Effector memory CD8-positive, alpha-beta T cell (primary cell): ENCODE measurements around the gene FARP2.
"Not testable (repeated sequence)": the region's sequence is repeated elsewhere in the genome, so short reads cannot be mapped to it uniquely, and the experiment has no call there.

ENCODE experiments used
- ATAC-seq: fragments of 150-1000 bp; cut with Tn5 transposase; replicated peaks from 2 replicates; pipeline ENCODE4 v1.10.0; 2021; ENCODE audit warnings: mild to moderate bottlenecking, moderate library complexity
- DNase-seq, 3 experiments: peaks; one replicate each; pipeline ENCODE4 v3.0.0; 2021
- H3K27ac Mint-ChIP-seq, 2 donors: one replicate each; pipeline ENCODE4 v1.8.0; 2022; ENCODE audit warnings: mild to moderate bottlenecking in 2 of 2, mixed read lengths in 2 of 2, moderate library complexity in 2 of 2
- H3K27me3 Mint-ChIP-seq, 2 donors: one replicate each; pipeline ENCODE4 v1.8.0; 2022; ENCODE audit warnings: mixed read lengths in 2 of 2
- H3K36me3 Mint-ChIP-seq: one replicate; pipeline ENCODE4 v1.8.0; 2022; ENCODE audit warnings: mild to moderate bottlenecking, moderate library complexity, mixed read lengths; ENCODE audit not compliant: insufficient read depth
- H3K4me1 Mint-ChIP-seq, 2 donors: one replicate each; pipeline ENCODE4 v1.8.0; 2022; ENCODE audit warnings: low read depth in 2 of 2, mixed read lengths in 2 of 2
- H3K4me3 Mint-ChIP-seq, 2 donors: one replicate each; pipeline ENCODE4 v1.8.0; 2022; ENCODE audit warnings: mild to moderate bottlenecking in 2 of 2, mixed read lengths in 2 of 2, moderate library complexity in 2 of 2
- H3K9me3 Mint-ChIP-seq, 2 donors: one replicate each; pipeline ENCODE4 v1.8.0; 2022; ENCODE audit warnings: mixed read lengths in 2 of 2

The FARP2 gene

DNA sequence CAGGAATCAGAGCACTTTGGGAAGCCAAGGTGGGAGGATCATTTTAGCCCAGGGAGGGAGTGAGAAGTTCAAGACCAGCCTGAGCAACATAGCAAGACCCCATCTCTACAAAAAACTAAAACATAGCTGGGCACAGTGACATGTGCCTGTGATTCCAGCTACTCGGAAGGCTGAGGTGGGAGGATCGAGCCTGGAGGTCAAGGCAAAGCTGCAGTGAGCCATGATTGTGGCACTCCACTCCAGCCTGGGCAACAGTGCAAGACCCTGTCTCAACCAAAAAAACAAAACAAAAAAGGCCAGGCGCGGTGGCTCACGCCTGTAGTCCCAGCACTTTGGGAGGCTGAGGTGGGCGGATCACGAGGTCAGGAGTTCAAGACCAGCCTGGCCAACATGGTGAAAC lies 94.0 kb downstream of the FARP2 start:
- not testable (repeated sequence) for H3K4me3 Mint-ChIP-seq, H3K36me3 Mint-ChIP-seq, DNase-seq, H3K27ac Mint-ChIP-seq, H3K9me3 Mint-ChIP-seq, ATAC-seq, H3K4me1 Mint-ChIP-seq
- H3K27me3 Mint-ChIP-seq: peaks cover 6 to 11% of the 10 kb centered on the region in 2 donors

DNA sequence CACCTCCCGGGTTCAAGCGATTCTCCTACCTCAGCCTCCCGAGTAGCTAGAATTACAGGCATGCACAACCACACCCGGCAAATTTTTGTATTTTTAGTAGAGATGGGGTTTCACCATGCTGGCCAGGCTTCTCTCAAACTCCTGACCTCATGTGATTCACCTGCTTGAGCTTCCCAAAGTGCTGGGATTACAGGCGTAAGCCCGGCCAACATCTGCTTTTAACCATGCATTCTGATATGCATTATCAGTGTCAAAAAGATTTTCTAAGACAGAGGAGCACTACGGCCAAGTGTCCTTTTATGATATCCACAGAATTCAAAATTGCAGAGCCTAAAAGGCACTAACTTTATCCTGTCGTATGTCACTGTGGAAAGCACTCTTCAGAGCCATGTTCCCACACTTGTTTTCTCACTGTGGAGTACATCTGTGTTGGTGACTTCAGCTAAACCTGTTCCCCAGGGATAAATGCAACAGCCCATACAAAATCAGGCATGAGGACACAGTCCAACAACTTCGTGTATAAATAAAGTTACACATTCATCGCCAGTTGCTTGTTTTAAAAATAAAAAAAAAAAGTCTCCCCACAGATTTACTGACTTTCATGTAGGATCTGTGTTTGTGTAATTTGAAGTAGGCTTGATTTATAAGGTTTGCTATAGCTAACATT lies 95.9 kb downstream of the FARP2 start:
- H3K4me3 Mint-ChIP-seq: no peak overlapping the region
- no peaks in the 10 kb centered on the region for H3K9me3 Mint-ChIP-seq
- ATAC-seq (no peak), DNase-seq (no peak)
- peaks cover 5 to 16% of the 10 kb centered on the region in 2 donors for H3K27me3 Mint-ChIP-seq
- H3K36me3 Mint-ChIP-seq: no peaks in the 10 kb centered on the region
- no peak overlapping the region for H3K27ac Mint-ChIP-seq
- peaks cover 0 to 4% of the 10 kb centered on the region in 2 donors for H3K4me1 Mint-ChIP-seq

DNA sequence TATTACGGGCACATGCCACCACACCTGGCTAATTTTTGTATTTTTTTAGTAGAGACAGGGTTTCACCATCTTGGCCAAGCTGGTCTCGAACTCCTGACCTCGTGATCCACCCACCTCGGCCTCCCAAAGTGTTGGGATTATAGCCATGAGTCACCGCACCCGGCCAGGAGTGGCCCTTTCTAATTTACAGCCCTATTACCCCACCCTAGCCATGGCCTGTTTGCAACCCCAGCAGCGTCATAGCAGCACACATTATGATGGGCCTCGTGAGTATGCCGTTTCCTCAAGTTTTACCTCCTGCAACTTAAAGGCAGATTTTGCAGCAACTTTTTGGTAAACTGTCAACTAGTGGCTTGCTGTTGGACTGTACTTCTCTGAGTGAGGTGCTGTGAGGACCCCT lies 97.8 kb downstream of the FARP2 start:
- DNase-seq, H3K4me3 Mint-ChIP-seq, H3K27ac Mint-ChIP-seq, H3K36me3 Mint-ChIP-seq, ATAC-seq, H3K27me3 Mint-ChIP-seq, H3K4me1 Mint-ChIP-seq, H3K9me3 Mint-ChIP-seq: not testable (repeated sequence)

DNA sequence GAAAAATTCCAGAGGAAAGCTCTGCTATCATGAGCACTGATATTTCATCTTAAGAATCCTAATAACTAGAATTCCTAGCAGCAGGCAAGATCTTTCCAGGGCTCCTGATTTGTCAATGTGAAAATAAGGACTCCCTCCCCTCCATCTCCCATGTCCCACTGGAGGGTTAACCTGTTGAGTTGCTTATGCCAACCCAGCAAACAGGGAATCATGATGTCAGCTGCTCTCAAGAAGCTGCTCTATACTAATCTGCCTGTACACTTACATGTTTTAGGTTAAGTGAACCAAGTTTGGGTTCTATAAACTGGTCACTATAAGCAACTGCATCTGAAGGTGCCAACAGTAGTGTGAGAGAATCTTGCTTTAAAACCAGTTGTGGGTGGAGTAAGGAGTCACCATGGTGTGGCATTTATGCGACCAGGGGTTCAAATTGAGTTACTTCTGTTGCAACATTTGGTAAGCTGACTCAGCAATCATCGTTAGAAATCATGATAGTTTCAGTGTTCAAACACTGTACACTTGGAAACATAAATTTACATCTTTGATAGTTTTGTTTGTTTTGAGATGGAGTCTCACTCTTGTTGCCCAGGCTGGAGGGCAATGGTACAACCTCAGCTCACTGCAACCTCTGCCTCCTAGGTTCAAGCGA lies 98.9 kb downstream of the FARP2 start:
- DNase-seq (no peak), ATAC-seq (no peak)
- H3K4me1 Mint-ChIP-seq: no peaks in the 10 kb centered on the region
- H3K36me3 Mint-ChIP-seq: peaks cover 2% of the 10 kb centered on the region
- no peak overlapping the region for H3K27ac Mint-ChIP-seq
- peaks cover 0 to 8% of the 10 kb centered on the region in 2 donors for H3K27me3 Mint-ChIP-seq
- no peak overlapping the region for H3K4me3 Mint-ChIP-seq
- no peaks in the 10 kb centered on the region for H3K9me3 Mint-ChIP-seq

DNA sequence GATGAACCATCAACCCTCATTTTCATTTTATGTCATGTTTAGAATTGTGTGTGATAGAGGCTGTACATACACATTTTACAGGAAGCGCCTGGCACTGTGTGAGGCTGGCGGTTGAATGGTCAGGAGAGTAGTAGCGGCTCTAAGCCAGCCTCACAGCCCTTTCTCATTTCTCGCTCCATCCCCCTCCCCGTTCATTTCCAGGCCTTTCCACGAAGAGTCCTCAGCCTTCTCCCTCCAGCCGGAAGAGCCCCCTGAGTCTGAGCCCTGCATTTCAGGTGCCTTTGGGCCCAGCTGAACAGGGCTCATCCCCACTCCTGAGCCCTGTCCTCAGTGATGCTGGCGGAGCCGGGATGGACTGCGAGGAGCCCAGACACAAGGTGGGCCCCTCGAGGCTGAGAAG lies 100.5 kb downstream of the FARP2 start:
- H3K9me3 Mint-ChIP-seq: no peaks in the 10 kb centered on the region

DNA sequence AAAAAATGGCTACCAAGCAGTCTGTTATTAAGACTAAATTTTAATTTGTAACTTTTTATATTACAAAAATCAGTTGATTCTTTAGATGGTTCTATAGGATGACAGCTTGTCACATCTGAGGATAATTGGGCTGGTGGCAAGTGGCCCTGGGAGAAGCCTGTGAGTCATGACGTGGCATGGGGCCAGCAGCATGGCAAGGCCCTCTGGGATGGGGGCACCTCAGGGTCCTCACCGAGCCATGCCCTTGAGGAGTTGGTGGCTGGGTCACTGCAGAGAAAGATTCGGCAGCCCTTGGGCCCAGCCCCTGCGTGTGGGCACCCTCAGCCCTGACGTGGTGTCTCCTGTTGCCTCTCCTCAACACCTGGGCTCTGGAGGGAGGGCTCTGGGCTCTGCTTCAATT lies 102.6 kb downstream of the FARP2 start:
- Mint-ChIP-seq H3K4me3 (no peak overlapping the region), H3K27ac (no peak overlapping the region), H3K36me3 (peaks cover 2% of the 10 kb centered on the region), H3K27me3 (peaks cover 0 to 8% of the 10 kb centered on the region in 2 donors), H3K9me3 (no peaks in the 10 kb centered on the region), H3K4me1 (no peaks in the 10 kb centered on the region)
- DNase-seq (no peak), ATAC-seq (no peak)

More for the DNA sequence above, 100.5 kb downstream of the FARP2 start:
- Mint-ChIP-seq H3K4me3 (no peak overlapping the region), H3K27ac (no peak overlapping the region), H3K27me3 (peaks cover 0 to 8% of the 10 kb centered on the region in 2 donors), H3K4me1 (no peaks in the 10 kb centered on the region), H3K36me3 (peaks cover 2% of the 10 kb centered on the region)
- DNase-seq (no peak), ATAC-seq (no peak)

DNA sequence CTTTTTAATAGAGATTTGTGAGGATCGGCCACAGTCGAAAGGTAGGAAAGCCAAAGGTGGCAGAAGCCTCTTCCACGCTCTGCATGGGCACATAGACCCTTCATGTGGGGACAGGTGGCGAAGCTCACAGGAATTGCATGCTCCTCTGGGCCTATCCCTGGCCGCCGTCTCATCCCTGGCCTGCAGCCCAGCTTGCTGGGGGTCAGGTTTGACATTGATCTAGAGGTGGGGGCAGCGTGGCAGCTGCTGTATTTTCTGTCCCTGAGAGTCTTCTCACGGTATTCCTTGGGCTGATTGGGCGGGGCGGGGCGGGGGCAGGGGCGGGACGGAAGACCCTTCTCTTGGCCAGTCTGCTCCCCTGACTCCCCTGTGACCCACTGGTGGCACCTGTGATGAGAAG lies 103.4 kb downstream of the FARP2 start:
- Mint-ChIP-seq H3K27ac (no peak overlapping the region), H3K4me1 (no peaks in the 10 kb centered on the region), H3K36me3 (peaks cover 2% of the 10 kb centered on the region), H3K9me3 (no peaks in the 10 kb centered on the region), H3K27me3 (peaks cover 0 to 8% of the 10 kb centered on the region in 2 donors), H3K4me3 (no peak overlapping the region)
- DNase-seq (no peak), ATAC-seq (no peak)

DNA sequence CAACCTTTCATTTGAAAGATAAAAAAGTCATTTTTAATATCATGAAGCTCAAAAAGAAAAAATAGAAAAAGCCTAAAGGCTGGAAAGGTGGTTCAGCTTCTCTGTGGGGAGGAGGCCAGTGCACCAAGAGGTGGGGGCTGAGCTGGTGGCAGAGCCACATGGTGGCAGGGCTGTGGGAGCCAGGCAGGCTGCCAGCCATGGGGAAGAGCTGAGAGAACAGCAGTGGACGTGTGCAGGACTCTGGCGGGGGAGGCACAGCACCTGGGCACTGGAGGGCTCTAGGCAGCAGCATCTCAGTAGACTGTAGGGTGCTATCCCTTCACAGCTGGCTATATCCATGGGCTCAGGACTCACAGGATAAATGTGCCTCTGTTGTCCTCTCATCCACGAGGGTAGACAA lies 104.5 kb downstream of the FARP2 start:
- peaks cover 2% of the 10 kb centered on the region for H3K36me3 Mint-ChIP-seq
- no peaks in the 10 kb centered on the region for H3K4me1 Mint-ChIP-seq
- no peak overlapping the region for H3K27ac Mint-ChIP-seq
- no peaks in the 10 kb centered on the region for H3K9me3 Mint-ChIP-seq
- DNase-seq (no peak), ATAC-seq (no peak)
- H3K4me3 Mint-ChIP-seq: no peak overlapping the region
- peaks cover 0 to 8% of the 10 kb centered on the region in 2 donors for H3K27me3 Mint-ChIP-seq

DNA sequence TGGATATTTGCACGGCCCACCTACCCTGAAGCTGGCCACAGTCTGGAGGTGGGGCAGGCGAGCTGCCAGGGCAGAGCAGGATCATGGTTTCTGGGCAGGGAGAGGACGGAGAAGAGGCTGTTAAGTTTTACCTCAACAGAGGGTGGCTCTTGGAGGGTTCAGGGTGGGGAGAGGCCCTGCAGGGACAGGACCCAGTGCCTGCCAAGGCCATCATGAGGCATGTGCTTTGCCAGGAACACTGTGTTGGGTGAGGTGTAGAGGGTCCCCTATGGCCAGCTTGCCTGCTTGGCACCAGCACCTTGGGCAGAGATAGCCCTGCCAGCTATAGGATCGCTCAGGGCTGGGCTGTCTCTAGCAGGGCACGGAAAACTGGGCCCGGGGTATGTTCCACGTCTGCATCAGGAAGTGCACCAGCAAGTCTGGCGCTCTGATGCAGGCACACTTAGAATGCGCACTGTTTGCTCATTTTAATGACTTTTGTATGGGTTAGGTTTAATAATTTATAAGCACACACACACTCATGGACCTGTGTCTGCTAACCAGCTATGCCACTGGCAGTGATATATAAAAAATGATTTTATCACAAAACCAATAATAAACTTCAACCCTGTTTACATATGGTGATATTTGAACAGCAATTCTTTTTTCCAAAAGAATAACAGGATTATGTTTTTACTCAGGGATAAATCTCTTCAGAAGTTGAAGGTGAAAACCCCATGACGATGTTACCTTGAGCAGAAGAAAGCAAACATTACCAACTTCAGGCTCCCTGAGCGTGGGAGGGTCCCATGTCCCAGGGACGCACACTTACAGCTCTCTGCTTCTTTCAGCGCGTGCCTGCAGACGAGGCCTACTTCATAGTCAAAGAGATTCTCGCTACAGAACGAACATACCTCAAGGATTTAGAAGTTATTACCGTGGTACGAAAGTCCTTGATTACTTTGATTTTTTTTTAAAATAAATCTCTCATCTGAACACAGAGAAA lies 105.9 kb downstream of the FARP2 start:
- no peak overlapping the region for H3K4me3 Mint-ChIP-seq

DNA sequence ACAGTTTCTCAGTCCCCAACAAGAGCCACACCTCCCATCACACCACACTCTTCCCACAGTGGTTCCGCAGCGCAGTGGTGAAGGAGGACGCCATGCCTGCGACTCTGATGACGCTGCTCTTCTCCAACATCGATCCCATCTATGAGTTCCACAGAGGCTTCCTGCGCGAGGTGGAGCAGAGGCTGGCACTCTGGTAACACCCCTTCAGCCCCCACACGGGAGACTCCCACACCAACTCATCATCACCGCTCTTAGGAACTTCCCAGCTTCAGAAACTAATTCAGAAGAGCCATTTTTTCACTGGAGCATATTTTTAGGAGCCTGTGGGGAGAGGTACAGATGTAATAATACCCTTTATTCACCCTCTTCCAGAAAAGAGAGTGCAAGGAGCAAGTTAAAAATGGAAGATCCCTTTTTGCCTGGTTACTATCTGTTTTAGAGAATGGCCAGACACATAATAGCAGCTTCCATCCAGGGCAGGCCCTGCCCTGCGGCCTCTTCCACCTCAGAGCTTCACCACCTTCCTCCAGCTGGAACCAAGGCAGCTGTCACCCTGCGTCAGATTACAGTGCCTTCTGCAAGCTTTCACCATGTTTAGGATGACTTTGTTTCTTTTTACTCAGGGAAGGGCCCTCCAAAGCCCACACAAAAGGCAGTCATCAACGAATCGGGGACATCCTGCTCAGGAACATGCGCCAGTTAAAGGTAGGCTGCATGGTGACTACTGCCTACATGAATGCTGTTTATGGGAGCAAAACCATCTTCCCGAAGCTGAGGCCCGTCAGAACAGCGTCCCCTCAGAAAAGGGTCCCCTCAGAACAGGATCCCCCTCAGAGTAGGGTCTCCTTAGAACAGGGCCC lies 107.4 kb downstream of the FARP2 start:
- Mint-ChIP-seq H3K36me3 (no peaks in the 10 kb centered on the region), H3K4me3 (no peak overlapping the region), H3K4me1 (no peaks in the 10 kb centered on the region), H3K9me3 (no peaks in the 10 kb centered on the region), H3K27ac (no peak overlapping the region), H3K27me3 (peaks cover 0 to 6% of the 10 kb centered on the region in 2 donors)
- ATAC-seq (no peak), DNase-seq (no peak)

More for the DNA sequence above, 105.9 kb downstream of the FARP2 start:
- no peaks in the 10 kb centered on the region for H3K9me3 Mint-ChIP-seq
- ATAC-seq (no peak), DNase-seq (no peak)
- H3K27ac Mint-ChIP-seq: peak overlapping the region in 1 of 2 donors; percentile 68
- no peaks in the 10 kb centered on the region for H3K27me3 Mint-ChIP-seq
- H3K36me3 Mint-ChIP-seq: peaks cover 2% of the 10 kb centered on the region
- no peaks in the 10 kb centered on the region for H3K4me1 Mint-ChIP-seq

DNA sequence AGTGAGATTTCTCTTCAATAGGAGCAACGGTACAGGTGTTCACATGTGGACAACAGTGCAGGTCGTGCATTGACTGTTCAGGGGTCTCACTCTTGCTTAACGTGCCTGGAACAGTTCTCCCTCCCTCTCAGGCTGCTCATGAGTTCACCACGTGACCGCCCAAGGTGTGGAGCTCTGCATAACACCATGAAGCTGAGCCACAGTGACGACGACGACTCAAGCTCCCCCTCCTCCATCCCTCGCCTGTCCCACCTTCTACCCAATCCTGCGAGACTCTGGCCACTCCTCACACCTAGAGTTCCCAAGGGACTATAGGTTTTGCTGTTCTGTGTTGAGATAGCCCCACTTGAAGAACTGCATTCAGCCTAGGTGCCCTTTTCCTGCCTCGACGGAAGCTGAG lies 109.5 kb downstream of the FARP2 start:
- no peak for ATAC-seq
- H3K4me3 Mint-ChIP-seq: no peak overlapping the region
- H3K27me3 Mint-ChIP-seq: peaks cover 0 to 6% of the 10 kb centered on the region in 2 donors

DNA sequence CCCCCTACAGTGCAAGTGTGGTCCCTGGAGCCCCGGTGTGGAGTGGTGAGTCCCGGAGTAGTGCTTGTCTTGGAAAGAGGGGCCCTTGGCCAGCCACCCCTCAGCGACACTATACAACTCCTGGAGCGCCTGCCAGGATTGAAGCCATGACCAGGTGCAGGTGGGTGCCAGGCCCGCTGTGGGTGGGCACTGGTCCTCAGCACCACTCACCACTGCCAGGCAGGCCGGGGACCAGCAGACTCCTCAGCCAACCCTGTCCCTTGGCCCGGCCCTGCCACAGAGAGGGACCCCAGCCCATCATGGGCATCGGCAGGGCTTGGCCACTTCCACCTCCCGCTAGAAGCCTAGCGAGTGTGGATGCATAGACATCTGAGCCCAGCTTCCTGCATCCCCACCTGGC lies 110.1 kb downstream of the FARP2 start:
- Mint-ChIP-seq H3K27me3 (peaks cover 0 to 6% of the 10 kb centered on the region in 2 donors), H3K4me3 (no peak overlapping the region), H3K4me1 (no peaks in the 10 kb centered on the region), H3K9me3 (no peaks in the 10 kb centered on the region), H3K27ac (no peak overlapping the region), H3K36me3 (no peaks in the 10 kb centered on the region)
- ATAC-seq (no peak), DNase-seq (no peak)

More for the DNA sequence above, 109.5 kb downstream of the FARP2 start:
- no peaks in the 10 kb centered on the region for H3K4me1 Mint-ChIP-seq
- H3K9me3 Mint-ChIP-seq: no peaks in the 10 kb centered on the region
- no peaks in the 10 kb centered on the region for H3K36me3 Mint-ChIP-seq
- H3K27ac Mint-ChIP-seq: no peak overlapping the region
- no peak for DNase-seq
